SU-DHL-6 (cell line): ENCODE results near the gene LHX6.

Experiments used
- H2AFZ ChIP-seq: fragments of 200-600 bp; sonication (generic); 2 replicates; pipeline ENCODE4 v1.6.1; 2014; ENCODE audit warnings: low read depth, mild to moderate bottlenecking, moderate library complexity, mixed read lengths, antibody characterized with exemption, low read length; ENCODE audit not compliant: severe bottlenecking
- H3F3A ChIP-seq: fragments of 200-600 bp; shearing (Covaris generic); 2 replicates; pipeline ENCODE4 v1.6.0; 2016; ENCODE audit warnings: antibody characterized with exemption, mild to moderate bottlenecking; ENCODE audit not compliant: insufficient read depth
- H3K27ac ChIP-seq: fragments of 200-600 bp; sonication (generic); 2 replicates; pipeline ENCODE4 v1.5.1; 2016; ENCODE audit warnings: low read depth, mild to moderate bottlenecking, low read length, moderate library complexity, mixed read lengths
- H3K27me3 ChIP-seq: fragments of 200-600 bp; sonication (generic), shearing (Covaris generic); 2 replicates; pipeline ENCODE4 v1.6.0; 2014; ENCODE audit warnings: mild to moderate bottlenecking, low read length
- H3K36me3 ChIP-seq: fragments of 200-600 bp; sonication (generic); 2 replicates; pipeline ENCODE4 v1.6.1; 2014; ENCODE audit warnings: mild to moderate bottlenecking, low read length, mixed read lengths
- H3K4me2 ChIP-seq: fragments of 300-600, 200-600 bp; shearing (Covaris generic), sonication (generic); 2 replicates; pipeline ENCODE4 v1.6.0; 2014; ENCODE audit warnings: low read length, low read depth, mild to moderate bottlenecking; ENCODE audit not compliant: poor library complexity, severe bottlenecking
- H3K4me3 ChIP-seq: fragments of 200-600 bp; sonication (generic); 2 replicates; pipeline ENCODE4 v1.5.1; 2014; ENCODE audit warnings: antibody characterized with exemption, low read length, mild to moderate bottlenecking, mixed read lengths; ENCODE audit not compliant: insufficient read depth, poor library complexity, severe bottlenecking
- H3K79me2 ChIP-seq: fragments of 200-600 bp; sonication (generic); 2 replicates; pipeline ENCODE4 v1.6.1; 2014; ENCODE audit warnings: mild to moderate bottlenecking, low read length, moderate library complexity; ENCODE audit not compliant: insufficient read depth
- H3K9ac ChIP-seq: fragments of 200-600 bp; sonication (generic); 2 replicates; pipeline ENCODE4 v1.7.0; 2014; ENCODE audit warnings: mild to moderate bottlenecking, low read length
- H3K9me2 ChIP-seq: fragments of 200-600 bp; sonication (generic); replicated peaks from 2 replicates; pipeline ENCODE4 v1.6.1; 2014; ENCODE audit warnings: low read length; ENCODE audit not compliant: insufficient read depth
- H3K9me3 ChIP-seq: fragments of 200-600 bp; sonication (generic); 2 replicates; pipeline ENCODE4 v1.6.1; 2014; ENCODE audit warnings: low read length, mixed read lengths; ENCODE audit not compliant: insufficient read depth
- H4K20me1 ChIP-seq: fragments of 200-600 bp; sonication (generic); 2 replicates; pipeline ENCODE4 v1.6.1; 2014; ENCODE audit warnings: low read depth, mild to moderate bottlenecking, antibody characterized with exemption, low read length, moderate library complexity, mixed read lengths
- CTCF ChIP-seq: fragments of 200-600 bp; sonication (generic); IDR thresholded peaks from one replicate; pipeline ENCODE4 v1.5.1; 2017; ENCODE audit warnings: antibody characterized with exemption, mild to moderate bottlenecking, low read length, moderate library complexity; ENCODE audit not compliant: insufficient read depth, poor library complexity, severe bottlenecking
- EZH2phosphoT487 ChIP-seq: fragments of 200-600 bp; sonication (generic), shearing (Covaris generic); conservative IDR thresholded peaks from 2 replicates; pipeline ENCODE4 v1.6.1; 2018; ENCODE audit warnings: mild to moderate bottlenecking, antibody characterized with exemption, low read length, moderate library complexity, mixed read lengths

LHX6 gene

GRCh38 chr9:122219856-122220672 lies 8.7 kb downstream of the LHX6 start:
- Histone ChIP-seq H3K9me2 (no peaks in the 10 kb centered on the region), H3K4me2 (no peak overlapping the region), H3K9ac (no peak overlapping the region), H3K27ac (no peak overlapping the region), H4K20me1 (no peaks in the 10 kb centered on the region), H3K36me3 (no peaks in the 10 kb centered on the region), H3F3A (no peaks in the 10 kb centered on the region), H3K27me3 (no peaks in the 10 kb centered on the region), H3K4me3 (no peak overlapping the region), H2AFZ (no peak overlapping the region), H3K79me2 (no peaks in the 10 kb centered on the region), H3K9me3 (no peaks in the 10 kb centered on the region)
- TF ChIP-seq EZH2phosphoT487 (no peak), CTCF (no peak)

- no peaks in the 10 kb centered on the region for H4K20me1 ChIP-seq
- no peaks in the 10 kb centered on the region for H3K9me2 ChIP-seq
- TF ChIP-seq EZH2phosphoT487, result no peak
- no peak for TF ChIP-seq CTCF
- no peaks in the 10 kb centered on the region for H3K27me3 ChIP-seq
- no peaks in the 10 kb centered on the region for H3K9me3 ChIP-seq
- H3F3A ChIP-seq, result no peaks in the 10 kb centered on the region
- H3K36me3 ChIP-seq, result no peaks in the 10 kb centered on the region
- H2AFZ ChIP-seq, result no peak overlapping the region
- no peak overlapping the region for H3K27ac ChIP-seq
- H3K4me3 ChIP-seq, result no peak overlapping the region
- H3K4me2 ChIP-seq, result no peak overlapping the region
- H3K79me2 ChIP-seq, result no peaks in the 10 kb centered on the region
- H3K9ac ChIP-seq, result no peak overlapping the region
Measured at GRCh38 chr9:122218935-122219855, 9.6 kb downstream of the LHX6 start.

- H3K27me3 ChIP-seq, result no peaks in the 10 kb centered on the region
- H3K9me2 ChIP-seq, result no peaks in the 10 kb centered on the region
- no peaks in the 10 kb centered on the region for H3K9me3 ChIP-seq
- H3K36me3 ChIP-seq, result no peaks in the 10 kb centered on the region
- no peak overlapping the region for H3K4me3 ChIP-seq
- no peaks in the 10 kb centered on the region for H3K79me2 ChIP-seq
- H2AFZ ChIP-seq, result no peak overlapping the region
- TF ChIP-seq CTCF, result no peak
- no peak for TF ChIP-seq EZH2phosphoT487
- H3K4me2 ChIP-seq, result no peak overlapping the region
- H4K20me1 ChIP-seq, result no peaks in the 10 kb centered on the region
- no peak overlapping the region for H3K9ac ChIP-seq
- no peak overlapping the region for H3K27ac ChIP-seq
- H3F3A ChIP-seq, result no peaks in the 10 kb centered on the region
Measured at GRCh38 chr9:122218071-122218934, 10.5 kb downstream of the LHX6 start.
